SK-N-SH (cell line): ENCODE results near the gene MALAT1.

ENCODE experiments used
- EZH2phosphoT487 ChIP-seq: fragments of 200-600 bp; sonication (generic); IDR thresholded peaks from 2 replicates; pipeline ENCODE4 v1.6.1; 2017; ENCODE audit warnings: low read depth, mixed run types, mild to moderate bottlenecking, antibody characterized with exemption, moderate library complexity, borderline replicate concordance
- NFIC ChIP-seq: IDR thresholded peaks from 2 replicates; pipeline ENCODE4 v1.4.0; 2012; ENCODE audit warnings: borderline replicate concordance
- RAD21 ChIP-seq: IDR thresholded peaks from 2 replicates; pipeline ENCODE4 v1.6.1; 2012; ENCODE audit warnings: mild to moderate bottlenecking, low read length
- RFX5 ChIP-seq: IDR thresholded peaks from 2 replicates; pipeline ENCODE4 v1.6.1; 2012; ENCODE audit warnings: mild to moderate bottlenecking, improper control_type of control experiment, low read length
- SIN3A ChIP-seq: IDR thresholded peaks from 2 replicates; pipeline ENCODE4 v1.6.1; 2012; ENCODE audit warnings: low read depth, mild to moderate bottlenecking, low read length, moderate library complexity, borderline replicate concordance
- TF ChIP-seq, protein P1 (sequence below): fragments of 200-600 bp; sonication (generic); IDR thresholded peaks from 2 replicates; pipeline ENCODE4 v1.6.1; 2017; ENCODE audit warnings: antibody characterized with exemption, mild to moderate bottlenecking, moderate library complexity

DNA sequence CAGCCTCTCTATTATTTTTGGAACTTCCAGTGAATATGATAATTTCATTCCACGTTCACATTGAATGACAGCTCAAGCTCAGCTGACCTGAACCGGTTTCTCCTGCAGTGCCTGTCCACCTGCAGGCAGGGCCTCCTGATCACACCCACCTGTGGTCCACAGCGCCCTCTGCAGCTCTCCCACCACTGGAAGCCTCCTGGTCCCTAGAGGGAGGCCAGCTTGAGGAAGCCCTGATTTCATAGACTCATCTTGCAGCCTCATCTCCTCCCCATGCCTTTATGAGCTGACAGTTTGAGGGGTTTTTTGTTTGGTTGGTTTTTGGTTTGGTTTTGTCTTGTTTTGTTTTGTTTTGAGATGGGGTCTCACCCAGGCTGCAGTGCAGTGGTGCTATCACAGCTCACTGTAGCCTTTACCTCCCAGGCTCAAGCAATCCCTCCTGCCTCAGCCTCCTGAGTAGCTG, 29.9 kb upstream of the MALAT1 start:
- TF ChIP-seq RFX5 (no peak), EZH2phosphoT487 (no peak), NFIC (no peak), SIN3A (no peak), RAD21 (peak; percentile 73)
- TF ChIP-seq, protein P1, sequence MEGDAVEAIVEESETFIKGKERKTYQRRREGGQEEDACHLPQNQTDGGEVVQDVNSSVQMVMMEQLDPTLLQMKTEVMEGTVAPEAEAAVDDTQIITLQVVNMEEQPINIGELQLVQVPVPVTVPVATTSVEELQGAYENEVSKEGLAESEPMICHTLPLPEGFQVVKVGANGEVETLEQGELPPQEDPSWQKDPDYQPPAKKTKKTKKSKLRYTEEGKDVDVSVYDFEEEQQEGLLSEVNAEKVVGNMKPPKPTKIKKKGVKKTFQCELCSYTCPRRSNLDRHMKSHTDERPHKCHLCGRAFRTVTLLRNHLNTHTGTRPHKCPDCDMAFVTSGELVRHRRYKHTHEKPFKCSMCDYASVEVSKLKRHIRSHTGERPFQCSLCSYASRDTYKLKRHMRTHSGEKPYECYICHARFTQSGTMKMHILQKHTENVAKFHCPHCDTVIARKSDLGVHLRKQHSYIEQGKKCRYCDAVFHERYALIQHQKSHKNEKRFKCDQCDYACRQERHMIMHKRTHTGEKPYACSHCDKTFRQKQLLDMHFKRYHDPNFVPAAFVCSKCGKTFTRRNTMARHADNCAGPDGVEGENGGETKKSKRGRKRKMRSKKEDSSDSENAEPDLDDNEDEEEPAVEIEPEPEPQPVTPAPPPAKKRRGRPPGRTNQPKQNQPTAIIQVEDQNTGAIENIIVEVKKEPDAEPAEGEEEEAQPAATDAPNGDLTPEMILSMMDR: peak; percentile 60
